Neural cell (in vitro differentiated cells): ENCODE measurements around the gene SPECC1. TPM values are rescaled to one million over a fixed set of nuclear protein-coding genes. Genes with fewer than 3 reads are reported as not detected.

Experiments
- H2AFZ ChIP-seq: fragments of 200-600, 300-800 bp; sonication (generic), shearing (Covaris generic); 2 replicates; pipeline ENCODE4 v1.6.0; 2014; ENCODE audit warnings: low read depth, mild to moderate bottlenecking, antibody characterized with exemption, low read length, moderate library complexity
- H3F3A ChIP-seq: fragments of 200-600 bp; shearing (Covaris generic); 2 replicates; pipeline ENCODE4 v1.6.1; 2016; ENCODE audit warnings: mild to moderate bottlenecking, moderate library complexity, mixed read lengths, antibody characterized with exemption, low read length; ENCODE audit not compliant: insufficient read depth, poor library complexity, severe bottlenecking
- H3K27ac ChIP-seq: fragments of 200-600, 300-800 bp; sonication (generic), shearing (Covaris generic); 2 replicates; pipeline ENCODE4 v1.5.1; 2014; ENCODE audit warnings: mild to moderate bottlenecking, low read length, moderate library complexity
- H3K27me3 ChIP-seq: fragments of 300-800, 200-600 bp; sonication (generic), shearing (Covaris generic); 2 replicates; pipeline ENCODE4 v1.6.0; 2014; ENCODE audit warnings: mild to moderate bottlenecking, low read depth, low read length, moderate library complexity; ENCODE audit not compliant: insufficient read depth
- H3K36me3 ChIP-seq: fragments of 300-800, 200-600 bp; sonication (generic), shearing (Covaris generic); 2 replicates; pipeline ENCODE4 v1.5.1; 2014; ENCODE audit warnings: mild to moderate bottlenecking, antibody characterized with exemption, low read length, moderate library complexity; ENCODE audit not compliant: insufficient read depth
- H3K4me2 ChIP-seq: fragments of 300-800, 200-600 bp; sonication (generic), shearing (Covaris generic); 2 replicates; pipeline ENCODE4 v1.6.0; 2014; ENCODE audit warnings: mild to moderate bottlenecking, low read length
- H3K4me3 ChIP-seq: fragments of 300-800, 200-600 bp; sonication (generic), shearing (Covaris generic); 2 replicates; pipeline ENCODE4 v1.5.1; 2014; ENCODE audit warnings: mild to moderate bottlenecking, low read length, moderate library complexity
- H3K79me2 ChIP-seq: fragments of 200-600 bp; shearing (Covaris generic); replicated peaks from 2 replicates; pipeline ENCODE4 v1.6.0; 2014; ENCODE audit warnings: mild to moderate bottlenecking, low read length, moderate library complexity; ENCODE audit not compliant: insufficient read depth
- H3K9ac ChIP-seq: fragments of 300-800, 200-600 bp; sonication (generic), shearing (Covaris generic); 2 replicates; pipeline ENCODE4 v1.6.1; 2016; ENCODE audit warnings: mild to moderate bottlenecking, low read length, mixed read lengths
- H3K9me2 ChIP-seq: fragments of 200-600 bp; shearing (Covaris generic); 2 replicates; pipeline ENCODE4 v1.6.1; 2016; ENCODE audit warnings: mild to moderate bottlenecking, low read length, mixed read lengths; ENCODE audit not compliant: insufficient read depth
- H3K9me3 ChIP-seq: fragments of 200-600, 300-800 bp; sonication (generic), shearing (Covaris generic); 2 replicates; pipeline ENCODE4 v1.6.1; 2016; ENCODE audit warnings: mild to moderate bottlenecking, mixed run types, low read length, moderate library complexity, mixed read lengths
- H4K20me1 ChIP-seq: fragments of 200-600 bp; shearing (Covaris generic); 2 replicates; pipeline ENCODE4 v1.6.1; 2016; ENCODE audit warnings: mild to moderate bottlenecking, mixed run types; ENCODE audit not compliant: insufficient read depth
- EP300 ChIP-seq: fragments of 450-650 bp; conservative IDR thresholded peaks from 2 replicates; pipeline ENCODE4 v1.6.1; 2014; ENCODE audit warnings: antibody characterized with exemption, mild to moderate bottlenecking, moderate library complexity; ENCODE audit not compliant: poor library complexity, severe bottlenecking
- EZH2 ChIP-seq: fragments of 200-600, 300-800 bp; shearing (Covaris generic), sonication (generic); IDR thresholded peaks from 2 replicates; pipeline ENCODE4 v1.6.1; 2014; ENCODE audit warnings: antibody characterized with exemption, low read length, borderline replicate concordance, mild to moderate bottlenecking; ENCODE audit not compliant: insufficient read depth, poor library complexity, severe bottlenecking
- MXI1 ChIP-seq: fragments of 450-650 bp; conservative IDR thresholded peaks from 2 replicates; pipeline ENCODE4 v1.6.1; 2014; ENCODE audit warnings: antibody characterized with exemption, mild to moderate bottlenecking; ENCODE audit not compliant: poor library complexity, severe bottlenecking
- POLR2AphosphoS5 ChIP-seq: IDR thresholded peaks from 2 replicates; pipeline ENCODE4 v1.6.1; 2012
- RAD21 ChIP-seq: fragments of 450-650 bp; conservative IDR thresholded peaks from 2 replicates; pipeline ENCODE4 v1.6.1; 2014; ENCODE audit warnings: antibody characterized with exemption, mild to moderate bottlenecking, moderate library complexity
- SMC3 ChIP-seq: fragments of 450-650 bp; conservative IDR thresholded peaks from 2 replicates; pipeline ENCODE4 v1.6.1; 2014; ENCODE audit warnings: antibody characterized with exemption, mild to moderate bottlenecking, moderate library complexity; ENCODE audit not compliant: poor library complexity
- TAF1 ChIP-seq: IDR thresholded peaks from 2 replicates; pipeline ENCODE4 v1.6.1; 2012; ENCODE audit warnings: low read depth
- polyA plus RNA-seq: library from polyadenylated mRNA; depleted of rRNA; stranded (reverse); fragments of >200 nt; gene quantifications from 2 replicates; pipeline ENCODE4 v1.2.3, GENCODE V29; 2014
- TF ChIP-seq, protein P1 (sequence below): IDR thresholded peaks from 2 replicates; pipeline ENCODE4 v1.6.1; 2012; ENCODE audit warnings: borderline replicate concordance
- TF ChIP-seq, protein P2 (sequence below): fragments of 450-650 bp; IDR thresholded peaks from 2 replicates; pipeline ENCODE4 v1.5.1; 2014; ENCODE audit warnings: antibody characterized with exemption, mild to moderate bottlenecking, moderate library complexity; ENCODE audit not compliant: poor library complexity, severe bottlenecking

Gene SPECC1
- polyA plus RNA-seq, 1 donor from 2014 or later = 8.6 TPM

DNA sequence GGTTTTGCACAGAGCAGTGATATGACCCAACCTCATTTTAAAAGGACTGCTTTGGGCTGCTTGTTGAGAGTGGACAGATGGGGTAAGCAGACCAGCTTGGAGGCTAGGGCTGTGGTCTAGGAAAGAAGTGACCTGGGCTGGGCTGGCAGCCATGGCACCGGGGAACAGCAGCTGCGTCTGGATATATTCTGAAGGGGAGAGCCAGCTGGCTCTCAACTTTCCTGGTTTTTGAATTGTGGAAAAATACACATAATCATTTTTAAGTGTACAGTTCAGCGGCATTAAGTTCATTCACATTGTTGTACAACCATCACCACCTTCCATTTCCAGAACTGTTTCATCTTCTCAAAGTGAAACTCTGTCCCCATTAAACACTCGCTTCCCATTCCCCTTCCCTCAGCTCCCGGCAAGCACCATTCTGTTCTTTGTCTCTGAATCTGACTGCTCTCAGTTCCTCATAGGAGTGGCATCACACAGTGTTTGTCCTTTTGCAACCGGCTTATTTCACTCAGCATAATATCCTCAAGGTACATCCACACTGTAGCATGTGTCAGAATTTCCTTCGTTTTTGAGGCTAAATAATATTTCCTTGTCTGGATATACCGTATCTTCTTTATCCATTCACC lies 113.2 kb downstream of the SPECC1 start:
- TF ChIP-seq EZH2 (no peak), RAD21 (no peak), EP300 (no peak), SMC3 (no peak), TAF1 (no peak), MXI1 (no peak), POLR2AphosphoS5 (no peak)
- TF ChIP-seq, protein P1, sequence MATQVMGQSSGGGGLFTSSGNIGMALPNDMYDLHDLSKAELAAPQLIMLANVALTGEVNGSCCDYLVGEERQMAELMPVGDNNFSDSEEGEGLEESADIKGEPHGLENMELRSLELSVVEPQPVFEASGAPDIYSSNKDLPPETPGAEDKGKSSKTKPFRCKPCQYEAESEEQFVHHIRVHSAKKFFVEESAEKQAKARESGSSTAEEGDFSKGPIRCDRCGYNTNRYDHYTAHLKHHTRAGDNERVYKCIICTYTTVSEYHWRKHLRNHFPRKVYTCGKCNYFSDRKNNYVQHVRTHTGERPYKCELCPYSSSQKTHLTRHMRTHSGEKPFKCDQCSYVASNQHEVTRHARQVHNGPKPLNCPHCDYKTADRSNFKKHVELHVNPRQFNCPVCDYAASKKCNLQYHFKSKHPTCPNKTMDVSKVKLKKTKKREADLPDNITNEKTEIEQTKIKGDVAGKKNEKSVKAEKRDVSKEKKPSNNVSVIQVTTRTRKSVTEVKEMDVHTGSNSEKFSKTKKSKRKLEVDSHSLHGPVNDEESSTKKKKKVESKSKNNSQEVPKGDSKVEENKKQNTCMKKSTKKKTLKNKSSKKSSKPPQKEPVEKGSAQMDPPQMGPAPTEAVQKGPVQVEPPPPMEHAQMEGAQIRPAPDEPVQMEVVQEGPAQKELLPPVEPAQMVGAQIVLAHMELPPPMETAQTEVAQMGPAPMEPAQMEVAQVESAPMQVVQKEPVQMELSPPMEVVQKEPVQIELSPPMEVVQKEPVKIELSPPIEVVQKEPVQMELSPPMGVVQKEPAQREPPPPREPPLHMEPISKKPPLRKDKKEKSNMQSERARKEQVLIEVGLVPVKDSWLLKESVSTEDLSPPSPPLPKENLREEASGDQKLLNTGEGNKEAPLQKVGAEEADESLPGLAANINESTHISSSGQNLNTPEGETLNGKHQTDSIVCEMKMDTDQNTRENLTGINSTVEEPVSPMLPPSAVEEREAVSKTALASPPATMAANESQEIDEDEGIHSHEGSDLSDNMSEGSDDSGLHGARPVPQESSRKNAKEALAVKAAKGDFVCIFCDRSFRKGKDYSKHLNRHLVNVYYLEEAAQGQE = no peak
- TF ChIP-seq, protein P2, sequence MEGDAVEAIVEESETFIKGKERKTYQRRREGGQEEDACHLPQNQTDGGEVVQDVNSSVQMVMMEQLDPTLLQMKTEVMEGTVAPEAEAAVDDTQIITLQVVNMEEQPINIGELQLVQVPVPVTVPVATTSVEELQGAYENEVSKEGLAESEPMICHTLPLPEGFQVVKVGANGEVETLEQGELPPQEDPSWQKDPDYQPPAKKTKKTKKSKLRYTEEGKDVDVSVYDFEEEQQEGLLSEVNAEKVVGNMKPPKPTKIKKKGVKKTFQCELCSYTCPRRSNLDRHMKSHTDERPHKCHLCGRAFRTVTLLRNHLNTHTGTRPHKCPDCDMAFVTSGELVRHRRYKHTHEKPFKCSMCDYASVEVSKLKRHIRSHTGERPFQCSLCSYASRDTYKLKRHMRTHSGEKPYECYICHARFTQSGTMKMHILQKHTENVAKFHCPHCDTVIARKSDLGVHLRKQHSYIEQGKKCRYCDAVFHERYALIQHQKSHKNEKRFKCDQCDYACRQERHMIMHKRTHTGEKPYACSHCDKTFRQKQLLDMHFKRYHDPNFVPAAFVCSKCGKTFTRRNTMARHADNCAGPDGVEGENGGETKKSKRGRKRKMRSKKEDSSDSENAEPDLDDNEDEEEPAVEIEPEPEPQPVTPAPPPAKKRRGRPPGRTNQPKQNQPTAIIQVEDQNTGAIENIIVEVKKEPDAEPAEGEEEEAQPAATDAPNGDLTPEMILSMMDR = no peak
- Histone ChIP-seq H3K4me3 (no peak overlapping the region), H3K9me3 (no peaks in the 10 kb centered on the region), H3K79me2 (no peaks in the 10 kb centered on the region), H3K36me3 (no peaks in the 10 kb centered on the region), H3K27ac (no peak overlapping the region), H3K27me3 (no peaks in the 10 kb centered on the region), H4K20me1 (no peaks in the 10 kb centered on the region), H3K9ac (no peak overlapping the region), H3K4me2 (no peak overlapping the region), H3K9me2 (no peaks in the 10 kb centered on the region), H2AFZ (no peak overlapping the region), H3F3A (no peaks in the 10 kb centered on the region)

DNA sequence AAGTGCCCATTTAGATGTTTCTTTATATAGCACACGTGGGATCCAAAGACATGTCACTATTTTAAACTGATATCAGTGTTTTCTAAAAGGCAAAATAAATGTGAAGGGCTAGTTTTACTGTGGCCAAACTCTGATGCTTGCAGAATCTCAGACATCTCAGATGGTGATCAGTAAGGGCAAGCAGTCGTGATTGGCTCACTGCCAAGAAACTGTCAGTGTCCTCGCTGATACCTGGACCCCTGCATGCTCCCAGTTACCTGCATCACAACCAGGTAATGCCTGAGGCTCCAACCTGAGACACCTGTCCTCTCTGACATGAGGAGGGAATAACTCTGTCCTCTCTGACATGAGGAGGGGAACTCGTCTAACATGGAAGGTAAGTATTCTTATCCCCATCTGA lies 114.0 kb downstream of the SPECC1 start:
- no peak overlapping the region for H3K9ac ChIP-seq
- no peak overlapping the region for H3K4me3 ChIP-seq

More for the DNA sequence above, 114.0 kb downstream of the SPECC1 start:
- H3K79me2 ChIP-seq = no peaks in the 10 kb centered on the region
- no peaks in the 10 kb centered on the region for H3K9me2 ChIP-seq
- no peaks in the 10 kb centered on the region for H3K9me3 ChIP-seq
- H2AFZ ChIP-seq = no peak overlapping the region
- H3K27ac ChIP-seq = no peak overlapping the region
- no peaks in the 10 kb centered on the region for H3K27me3 ChIP-seq
- no peaks in the 10 kb centered on the region for H3F3A ChIP-seq
- no peaks in the 10 kb centered on the region for H3K36me3 ChIP-seq
- H3K4me2 ChIP-seq = no peak overlapping the region
- no peaks in the 10 kb centered on the region for H4K20me1 ChIP-seq
- no peak for TF ChIP-seq MXI1
- TF ChIP-seq POLR2AphosphoS5 = no peak
- TF ChIP-seq TAF1 = no peak
- no peak for TF ChIP-seq EZH2
- TF ChIP-seq EP300 = no peak
- TF ChIP-seq, protein P1 = no peak
- no peak for TF ChIP-seq SMC3
- TF ChIP-seq RAD21 = no peak
- TF ChIP-seq, protein P2 = no peak
